GM19035 (cell line): Measurements from ENCODE around the gene NPIPB2.
"Not testable (repeated sequence)": the region's sequence is repeated elsewhere in the genome, so short reads cannot be mapped to it uniquely, and the experiment has no call there.

ENCODE experiments used
- ATAC-seq: cut with Tn5 transposase; IDR thresholded peaks from one replicate; pipeline ENCODE4 v1.9.1; 2021; ENCODE audit not compliant: unreplicated experiment

The NPIPB2 gene

GRCh38 chr16:11941945-11942344 lies at the start of gene NPIPB2:
TSS of gene NPIPB2 (minus strand) at chr16:11942045. CDS start at chr16:11942045, 0 bp downstream.
- not testable (repeated sequence) for ATAC-seq

DNA sequence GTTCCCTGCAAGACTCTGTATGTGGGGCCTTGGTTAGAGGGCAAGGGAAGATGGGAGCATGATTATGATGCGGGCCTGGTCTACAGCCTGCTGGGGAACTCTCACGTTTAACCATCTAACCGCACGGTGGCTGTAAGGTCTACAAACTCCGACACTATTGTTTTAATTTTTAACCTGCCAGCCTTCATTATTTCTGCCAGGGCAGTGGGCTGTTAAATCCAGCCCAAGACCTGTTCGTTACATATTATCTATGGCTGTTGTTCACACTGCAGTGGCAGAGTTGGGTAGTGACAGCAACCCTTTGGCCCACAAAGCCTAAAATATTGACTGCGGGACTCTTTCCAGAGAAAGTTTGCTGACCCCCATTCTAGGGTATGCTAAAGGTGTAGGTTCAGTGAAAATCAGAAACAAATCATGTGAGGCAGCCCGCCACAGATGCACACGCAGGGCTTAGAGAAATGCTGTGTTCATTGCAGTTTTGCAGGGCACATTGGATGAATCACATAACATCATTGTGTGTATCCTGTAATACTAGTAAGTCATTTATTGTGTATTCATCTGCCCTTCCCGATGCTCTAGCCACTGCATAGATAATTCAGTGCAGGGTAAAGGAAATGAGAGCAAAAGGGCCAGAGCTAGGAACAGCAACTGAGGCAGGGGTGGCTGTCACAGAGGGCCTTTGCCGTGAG lies 49.0 kb upstream of the NPIPB2 start:
- ATAC-seq, result no peak

DNA sequence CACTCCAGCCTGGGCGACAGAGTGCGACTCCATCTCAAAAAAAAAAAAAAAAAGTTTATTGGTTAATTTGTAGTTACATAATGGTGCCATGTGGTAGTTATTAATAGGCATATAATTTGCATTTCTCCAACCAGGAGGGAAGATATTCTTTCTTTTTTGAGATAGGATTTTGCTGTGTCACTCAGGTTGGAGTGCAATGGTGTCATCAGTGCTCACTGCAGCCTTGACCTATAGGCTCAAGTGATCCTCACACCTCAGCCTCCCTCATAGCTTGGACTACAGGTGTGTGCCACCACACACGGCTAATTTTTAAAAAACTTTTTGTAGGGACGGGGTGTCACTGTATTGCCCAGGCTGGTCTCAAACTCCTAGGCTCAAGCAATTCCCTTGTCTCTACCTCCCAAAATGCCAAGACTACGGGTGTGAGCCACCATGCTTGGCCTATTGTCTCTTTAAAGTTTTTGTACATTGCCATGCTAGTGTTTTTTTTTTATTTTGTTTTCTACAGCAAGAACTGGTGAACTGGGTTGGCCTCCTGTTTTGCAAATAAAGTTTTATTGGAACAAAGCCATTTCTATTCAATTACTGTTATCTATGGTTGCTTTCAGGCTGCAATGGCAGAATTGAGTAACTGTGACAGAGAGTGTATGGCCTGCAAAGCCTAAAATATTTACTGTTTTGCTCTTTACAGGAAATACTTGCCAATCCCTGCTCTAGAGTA lies 46.6 kb upstream of the NPIPB2 start:
- ATAC-seq, result no peak

- no peak for ATAC-seq
Observed at GRCh38 chr16:11986521-11987057, 44.7 kb upstream of the NPIPB2 start.

- no peak for ATAC-seq
Observed at GRCh38 chr16:11985250-11985649, 43.4 kb upstream of the NPIPB2 start.

DNA sequence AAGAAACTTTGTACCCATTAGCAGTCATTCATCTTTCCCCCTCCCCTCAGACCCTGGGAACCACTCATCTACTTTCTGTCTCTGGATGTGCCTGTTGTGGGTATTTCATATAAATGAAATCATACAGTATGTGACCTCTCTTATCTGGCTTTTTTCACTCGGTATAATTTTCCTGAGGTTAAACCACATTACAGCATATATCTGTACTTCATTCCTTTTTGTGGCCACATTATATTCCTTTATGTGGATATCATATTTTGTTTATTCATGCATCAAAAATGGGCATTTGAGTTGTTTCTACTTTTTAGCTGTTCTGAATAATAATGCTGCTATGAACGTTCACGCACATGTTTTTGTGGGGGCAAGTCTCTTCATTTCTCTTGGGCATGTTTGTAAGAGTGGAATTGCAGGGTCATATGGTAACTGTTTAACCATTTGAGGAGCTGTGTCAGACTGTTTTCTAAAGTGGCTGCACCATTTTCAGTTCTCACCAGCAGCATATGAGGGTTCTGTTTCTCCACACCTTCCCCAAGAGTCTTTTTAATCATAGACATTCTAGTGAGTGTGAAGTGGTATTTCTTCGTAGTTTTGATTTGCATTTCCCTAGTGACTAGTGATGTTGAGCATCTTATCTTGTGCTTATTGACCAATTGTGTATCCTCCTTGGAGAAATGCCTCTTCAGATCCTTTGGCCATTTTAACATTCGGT lies 38.4 kb upstream of the NPIPB2 start:
- ATAC-seq, result no peak

GRCh38 chr16:11979013-11979672 lies 37.3 kb upstream of the NPIPB2 start:
- no peak for ATAC-seq

DNA sequence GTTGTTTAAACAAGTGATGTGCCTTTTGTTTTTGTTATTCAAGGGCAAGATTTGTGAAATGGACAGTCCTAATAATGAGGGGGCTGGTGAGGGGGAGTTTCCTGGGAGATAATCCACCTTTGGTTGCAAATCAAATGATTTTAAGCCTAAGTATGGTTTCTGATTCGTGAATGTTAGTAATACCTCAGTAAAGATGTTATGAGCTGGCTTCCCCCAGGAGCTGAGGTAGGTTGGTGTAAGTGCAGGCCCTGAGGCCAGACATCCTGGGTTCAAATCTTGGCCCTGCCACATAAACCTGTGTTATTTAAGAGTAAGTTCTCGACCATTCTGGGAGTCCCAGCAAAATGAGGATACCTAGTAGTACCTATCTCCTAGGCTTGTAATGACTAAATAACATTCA lies 36.2 kb upstream of the NPIPB2 start:
- ATAC-seq, result no peak

GRCh38 chr16:11977376-11978041 lies 35.7 kb upstream of the NPIPB2 start:
- no peak for ATAC-seq

GRCh38 chr16:11976850-11977375 lies 35.1 kb upstream of the NPIPB2 start:
- peak; percentile 3 for ATAC-seq

- ATAC-seq, result no peak
Observed at GRCh38 chr16:11973070-11973469, 31.2 kb upstream of the NPIPB2 start.

GRCh38 chr16:11972128-11972527 lies 30.3 kb upstream of the NPIPB2 start:
- ATAC-seq, result no peak

- not testable (repeated sequence) for ATAC-seq
Observed at GRCh38 chr16:11970292-11970691, 28.4 kb upstream of the NPIPB2 start.

DNA sequence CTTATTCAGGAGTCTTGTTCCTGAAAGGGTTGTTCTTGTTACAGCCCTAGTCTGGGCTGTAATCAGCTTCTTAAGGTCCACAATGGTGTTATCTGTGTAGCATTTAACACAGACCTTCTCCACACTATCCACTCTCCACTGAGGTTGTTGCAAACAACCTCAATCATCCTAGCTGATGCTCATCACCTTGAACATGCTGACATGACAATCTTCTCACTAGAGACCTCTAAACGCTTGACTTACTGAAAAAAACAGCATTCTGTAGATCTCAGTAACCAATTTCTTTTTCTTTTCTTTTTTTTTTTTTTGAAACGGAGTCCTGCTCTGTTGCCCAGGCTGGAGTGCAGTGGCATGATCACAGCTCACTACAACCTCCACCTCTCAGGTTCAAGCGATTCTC lies 26.7 kb upstream of the NPIPB2 start:
- ATAC-seq, result no peak

DNA sequence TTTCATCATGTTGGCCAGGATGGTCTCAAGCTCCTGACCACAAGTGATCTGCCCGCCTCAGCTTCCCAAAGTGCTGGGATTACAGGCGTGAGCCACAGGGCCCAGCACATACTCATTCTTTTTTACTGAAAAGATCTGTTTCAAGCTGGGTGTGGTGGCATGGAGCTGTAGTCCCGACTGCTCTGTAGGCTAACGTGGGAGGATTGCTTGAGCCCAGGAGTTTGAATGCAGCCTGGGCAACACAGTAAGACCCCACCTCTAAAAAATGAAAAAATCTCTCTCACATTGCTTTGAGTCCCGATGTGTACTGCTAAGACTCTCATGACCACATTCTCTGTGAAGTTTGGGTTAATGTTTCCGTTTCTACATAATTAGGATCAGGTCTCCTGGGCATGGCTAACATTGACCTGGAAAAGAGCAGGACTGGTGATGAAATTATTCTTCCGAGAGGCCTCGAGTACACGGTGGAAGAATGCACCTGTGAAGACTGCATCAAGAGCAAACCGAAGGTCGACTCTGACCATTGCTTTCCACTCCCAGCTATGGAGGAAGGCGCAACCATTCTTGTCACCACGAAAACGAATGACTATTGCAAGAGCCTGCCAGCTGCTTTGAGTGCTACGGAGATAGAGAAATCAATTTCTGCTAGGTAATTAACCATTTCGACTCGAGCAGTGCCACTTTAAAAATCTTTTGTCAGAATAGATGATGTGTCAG lies 25.5 kb upstream of the NPIPB2 start:
- ATAC-seq, result no peak

DNA sequence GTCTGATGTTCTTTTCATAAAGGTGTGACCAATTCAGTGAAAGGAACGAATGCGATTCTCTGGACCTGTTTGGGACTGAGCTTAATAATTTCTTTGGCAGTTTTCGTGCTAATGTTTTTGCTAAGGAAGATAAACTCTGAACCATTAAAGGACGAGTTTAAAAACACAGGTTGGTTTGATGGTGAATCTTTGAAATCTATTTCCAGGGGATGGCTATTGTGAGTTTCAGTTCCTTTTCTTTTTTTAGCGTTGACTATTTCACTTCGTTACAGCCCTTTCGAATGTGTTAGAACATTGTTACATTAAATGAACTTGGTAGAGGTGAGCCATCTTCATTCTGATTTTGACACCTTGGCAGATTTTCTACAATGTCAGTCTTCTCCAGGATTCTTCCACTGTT lies 24.3 kb upstream of the NPIPB2 start:
- no peak for ATAC-seq

GRCh38 chr16:11964761-11965551 lies 23.1 kb upstream of the NPIPB2 start, which contains the start of gene TNFRSF17:
TSS of gene TNFRSF17 (plus strand) at chr16:11965210. CDS start at chr16:11965325, 115 bp downstream.
- ATAC-seq, result peak; percentile 73

GRCh38 chr16:11963706-11964105 lies 21.9 kb upstream of the NPIPB2 start:
- ATAC-seq, result no peak

- not testable (repeated sequence) for ATAC-seq
Observed at GRCh38 chr16:11962978-11963377, 21.1 kb upstream of the NPIPB2 start.
